ENCODE results near the gene ATP2A1.

- TF ChIP-seq POLR2A (IDR thresholded peaks at IDR 0.05) (no peak), CTCF (IDR thresholded peaks at IDR 0.05) (no peak)
Measured at GRCh38 chr16:28880955-28881354, 2.7 kb downstream of the ATP2A1 start.
